Vagina (tissue), 2 donors: ENCODE measurements around the gene MEF2A.

Experiments
- CTCF ChIP-seq, 3 experiments: fragments of 450-650 bp in 2 of 3; fragments of 200-600 bp in 1 of 3; sonication (generic) in 1 of 3; IDR thresholded peaks; one replicate each; pipeline ENCODE4 v1.5.1; 2017 to 2019; ENCODE audit warnings: antibody characterized with exemption in 3 of 3, mild to moderate bottlenecking in 2 of 3, moderate library complexity in 2 of 3
- POLR2AphosphoS5 ChIP-seq, 2 donors: sonication (generic); formaldehyde crosslinking; IDR thresholded peaks; one replicate each; pipeline ENCODE4 v1.9.0; 2017; ENCODE audit warnings: antibody characterized with exemption in 2 of 2, mild to moderate bottlenecking in 2 of 2, low read depth in 1 of 2; ENCODE audit not compliant: insufficient read depth in 1 of 2

DNA sequence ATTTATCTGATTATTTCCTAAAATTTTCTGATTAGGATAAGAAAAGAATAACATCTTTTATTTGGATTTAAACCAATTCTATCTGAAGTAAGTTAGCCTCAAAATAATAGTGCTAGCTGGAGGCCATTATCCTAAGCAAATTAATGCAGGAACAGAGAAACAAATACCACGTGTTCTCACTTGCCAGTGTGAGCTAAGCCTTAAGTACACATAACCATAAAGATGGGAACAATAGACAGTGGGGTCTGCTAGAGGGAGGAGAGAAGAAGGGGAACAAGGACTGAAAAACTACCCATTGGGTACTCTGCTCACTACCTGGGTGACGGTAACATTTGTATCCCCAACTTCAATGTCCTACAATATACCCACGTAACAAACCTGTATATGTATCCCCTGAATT is 198.7 kb downstream of the MEF2A start:
- TF ChIP-seq CTCF (IDR thresholded peaks at IDR 0.05): no peak
- TF ChIP-seq POLR2AphosphoS5 (IDR thresholded peaks at IDR 0.05; ENCODE audit: insufficient read depth in 1 of 2, low read depth in 1 of 2): no peak
